ENCODE data around the gene KRTAP10-1.
A peak's percentile ranks its signal among the peaks of the same experiment; 100 is the strongest.

The KRTAP10-1 gene

DNA sequence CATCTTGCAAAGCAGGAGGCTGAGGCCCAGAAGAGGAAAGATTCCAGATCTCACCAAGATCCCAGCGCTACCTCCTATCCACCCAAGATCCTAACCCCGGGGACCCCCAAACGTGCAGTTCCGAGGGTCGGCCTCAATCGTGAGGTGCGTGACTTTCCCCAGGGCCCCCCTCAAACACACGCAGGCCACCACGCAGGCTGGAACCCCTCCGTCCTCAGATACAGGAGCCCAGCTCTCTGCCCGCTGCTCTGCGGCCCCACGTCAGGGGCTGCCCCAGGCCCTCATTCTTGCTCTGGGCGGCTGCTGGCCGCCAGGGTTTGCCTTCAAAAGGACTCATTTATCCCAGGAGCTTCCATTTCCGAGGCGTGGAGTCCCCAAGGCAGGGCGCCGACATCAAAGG lies 39.9 kb downstream of the KRTAP10-1 start:
- DNase-seq (ENCODE audit: low read depth): no peak
- no peak overlapping the region for H3K4me3 ChIP-seq (ENCODE audit: low read length)
- no peak for TF ChIP-seq CTCF (conservative IDR thresholded peaks at IDR 0.05; ENCODE audit: low read length)

- no peak for TF ChIP-seq CTCF (conservative IDR thresholded peaks at IDR 0.05; ENCODE audit: low read length)
- H3K4me3 ChIP-seq (ENCODE audit: low read length): no peak overlapping the region
These were observed 40.4 kb downstream of the KRTAP10-1 start for GRCh38 chr21:44499631-44500030.

DNA sequence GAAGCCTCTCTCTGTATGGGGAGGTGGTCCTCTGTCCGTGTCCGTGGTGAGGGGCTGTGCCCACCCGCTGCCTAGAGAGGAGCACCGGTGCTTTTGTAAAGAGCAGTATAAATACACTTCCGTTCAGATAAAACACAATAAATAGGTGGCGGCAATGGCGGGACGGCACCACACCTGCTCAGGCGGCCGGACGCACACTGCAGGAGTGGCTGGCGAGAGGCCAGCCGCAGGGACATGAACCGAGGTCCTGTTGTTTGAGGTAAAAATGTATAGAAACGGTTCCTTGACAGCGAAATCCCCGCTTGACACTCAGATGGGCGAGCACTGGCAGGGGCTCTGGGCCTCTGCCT lies 40.8 kb downstream of the KRTAP10-1 start:
- DNase-seq (ENCODE audit: low read depth): no peak
- no peak overlapping the region for H3K4me3 ChIP-seq (ENCODE audit: low read length)
- no peak for TF ChIP-seq CTCF (conservative IDR thresholded peaks at IDR 0.05; ENCODE audit: low read length)

More at GRCh38 chr21:44499631-44500030, 40.4 kb downstream of the KRTAP10-1 start:
- no peak for DNase-seq (ENCODE audit: low read depth)

GRCh38 chr21:44498280-44499210 lies 41.5 kb downstream of the KRTAP10-1 start:
- no peak for TF ChIP-seq CTCF (conservative IDR thresholded peaks at IDR 0.05; ENCODE audit: low read length)
- DNase-seq (ENCODE audit: low read depth): no peak

DNA sequence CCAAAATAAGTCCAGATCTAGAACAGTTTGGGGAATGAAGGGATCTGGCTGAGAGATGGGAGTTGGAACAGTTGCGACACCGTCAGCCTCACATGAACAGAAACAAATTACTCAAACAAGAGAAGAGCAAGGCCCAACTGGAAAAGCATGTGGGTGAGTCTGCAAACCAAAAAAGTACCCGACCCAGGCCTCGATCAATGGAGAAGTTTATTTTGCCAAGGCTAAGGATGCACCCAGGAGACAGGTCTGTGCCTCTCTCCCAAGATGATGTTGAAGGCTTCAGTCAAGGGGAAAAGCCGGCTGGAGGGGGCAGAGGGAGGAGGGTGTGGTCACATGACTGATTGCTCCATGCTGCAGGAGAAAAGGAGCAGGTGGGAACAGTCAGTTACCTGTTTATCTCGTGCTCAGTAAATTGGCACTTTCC lies 42.3 kb downstream of the KRTAP10-1 start:
- no peak for TF ChIP-seq CTCF (conservative IDR thresholded peaks at IDR 0.05; ENCODE audit: low read length)

More at GRCh38 chr21:44498280-44499210, 41.5 kb downstream of the KRTAP10-1 start:
- H3K4me3 ChIP-seq (ENCODE audit: low read length): no peak overlapping the region

DNA sequence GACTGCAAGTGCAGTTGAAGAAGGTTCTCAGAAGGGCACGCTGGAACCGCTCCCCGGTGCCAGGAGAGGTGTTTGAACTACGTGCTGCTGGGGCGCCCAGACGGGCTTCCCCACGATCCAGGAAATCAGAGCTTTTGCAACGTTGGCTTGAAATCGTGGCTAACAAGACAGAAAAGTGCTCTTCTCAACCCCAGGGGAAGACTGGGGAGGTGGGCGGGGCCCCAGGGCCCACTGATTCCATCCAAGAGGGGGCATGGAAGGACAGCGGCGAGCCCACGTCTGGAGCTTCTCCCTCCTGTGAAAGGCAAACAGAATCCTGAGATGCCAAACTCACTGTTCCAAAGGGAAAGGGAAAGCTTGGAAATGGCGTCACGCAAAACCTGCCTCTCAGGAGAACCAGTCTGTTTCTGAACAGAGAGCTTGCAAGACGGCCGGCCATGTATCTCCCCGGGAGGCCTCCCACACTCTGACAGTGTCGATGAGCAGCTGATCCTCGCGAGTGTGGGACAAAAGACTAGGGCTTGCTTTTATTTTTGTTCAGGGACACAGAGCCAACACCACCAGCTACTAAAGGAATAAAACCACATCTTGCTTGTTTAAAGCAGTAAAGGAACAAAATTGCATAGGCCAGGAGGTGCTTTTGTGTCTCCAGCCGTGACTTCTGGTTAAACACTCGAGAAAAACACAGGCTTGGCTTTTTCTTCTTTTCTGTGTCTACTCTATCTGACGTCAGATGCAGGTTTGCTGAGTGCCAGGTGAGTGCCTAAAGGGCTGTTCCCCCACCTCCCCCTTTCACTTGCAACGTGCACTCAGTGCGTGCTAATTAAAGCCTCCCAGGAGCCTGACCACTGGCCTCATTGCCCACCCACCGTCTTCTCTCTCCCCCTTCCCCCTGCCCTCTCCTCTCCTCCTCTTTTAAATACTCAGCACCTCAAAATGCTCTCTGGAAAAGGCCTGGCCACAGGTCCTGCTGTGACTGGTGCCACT lies 43.1 kb downstream of the KRTAP10-1 start:
- no peak for TF ChIP-seq CTCF (conservative IDR thresholded peaks at IDR 0.05; ENCODE audit: low read length)
- no peak overlapping the region for H3K4me3 ChIP-seq (ENCODE audit: low read length)
- no peak for DNase-seq (ENCODE audit: low read depth)

More for the DNA sequence above, 42.3 kb downstream of the KRTAP10-1 start:
- peak; percentile 22 for DNase-seq (ENCODE audit: low read depth)
- no peak overlapping the region for H3K4me3 ChIP-seq (ENCODE audit: low read length)
